Middle frontal gyrus (tissue), 1 donor: Measurements from ENCODE around the gene TMEM132A.
"Not testable (repeated sequence)": the region's sequence is repeated elsewhere in the genome, so short reads cannot be mapped to it uniquely, and the experiment has no call there.

Experiments used
- DNase-seq: peaks from one replicate; pipeline ENCODE4 v3.0.0-alpha.2; 2015; ENCODE audit warnings: low spot score; ENCODE audit errors: extremely low spot score

Gene TMEM132A

GRCh38 chr11:60955571-60955970 is 31.3 kb downstream of the TMEM132A start:
- no peak for DNase-seq

GRCh38 chr11:60957188-60957587 is 32.9 kb downstream of the TMEM132A start:
- DNase-seq = no peak

- DNase-seq = no peak
Measured at GRCh38 chr11:60959431-60959830, 35.2 kb downstream of the TMEM132A start.

GRCh38 chr11:60960405-60960804 is 36.1 kb downstream of the TMEM132A start:
- DNase-seq = no peak

- no peak for DNase-seq
Measured at GRCh38 chr11:60964801-60965200, 40.5 kb downstream of the TMEM132A start.

GRCh38 chr11:60966890-60967289 is 42.6 kb downstream of the TMEM132A start:
- DNase-seq = no peak

GRCh38 chr11:60968223-60968622 is 44.0 kb downstream of the TMEM132A start:
- DNase-seq = no peak

GRCh38 chr11:60970369-60970774 is 46.1 kb downstream of the TMEM132A start:
- DNase-seq = no peak

GRCh38 chr11:60970890-60971289 is 46.6 kb downstream of the TMEM132A start:
- no peak for DNase-seq

- no peak for DNase-seq
Measured at GRCh38 chr11:60971520-60971919, 47.3 kb downstream of the TMEM132A start, which contains the start of gene CD6. Gene CD6, plus strand, starts transcription at chr11:60971680. Its CDS starts 186 bp downstream, at chr11:60971866.

GRCh38 chr11:60972182-60973030 is 48.1 kb downstream of the TMEM132A start:
- DNase-seq = no peak

GRCh38 chr11:60973699-60974098 is 49.4 kb downstream of the TMEM132A start:
- no peak for DNase-seq

- not testable (repeated sequence) for DNase-seq
Measured at GRCh38 chr11:60974316-60974715, 50.1 kb downstream of the TMEM132A start.

GRCh38 chr11:60974726-60975125 is 50.5 kb downstream of the TMEM132A start:
- no peak for DNase-seq

GRCh38 chr11:60977224-60977623 is 53.0 kb downstream of the TMEM132A start:
- no peak for DNase-seq

- DNase-seq = no peak
Measured at GRCh38 chr11:60977836-60978235, 53.6 kb downstream of the TMEM132A start.

GRCh38 chr11:60978546-60979380 is 54.5 kb downstream of the TMEM132A start:
- DNase-seq = no peak

GRCh38 chr11:60981515-60981914 is 57.3 kb downstream of the TMEM132A start:
- no peak for DNase-seq

GRCh38 chr11:60982184-60982583 is 57.9 kb downstream of the TMEM132A start:
- no peak for DNase-seq

GRCh38 chr11:60984149-60984548 is 59.9 kb downstream of the TMEM132A start:
- DNase-seq = no peak

GRCh38 chr11:60984636-60985035 is 60.4 kb downstream of the TMEM132A start:
- no peak for DNase-seq

- no peak for DNase-seq
Measured at GRCh38 chr11:60985501-60985900, 61.2 kb downstream of the TMEM132A start.
